Esophagus mucosa (tissue), 1 donor: ENCODE measurements around the gene PSMC4. TPM values are rescaled to one million over a fixed set of nuclear protein-coding genes. Genes with fewer than 3 reads are reported as not detected.

ENCODE experiments used
- ATAC-seq: fragments of 200-7000 bp; cut with Tn5 transposase; one replicate; pipeline ENCODE4 v1.9.1; 2020
- total RNA-seq: library from RNA; stranded (reverse); gene quantifications from one replicate; pipeline ENCODE4 v1.2.4, GENCODE V29; 2023
- donor health status: DM: yes; HTN: yes; CAD: no.

The PSMC4 gene
- total RNA-seq, 1 donor from 2014 or later, result 56.7 TPM

- ATAC-seq, result no peak
These were observed 23.4 kb downstream of the PSMC4 start for GRCh38 chr19:39994361-39994760.

- ATAC-seq, result no peak
These were observed 24.8 kb downstream of the PSMC4 start for GRCh38 chr19:39995794-39996193.

- peak; percentile 51 for ATAC-seq
These were observed 25.3 kb downstream of the PSMC4 start for GRCh38 chr19:39996218-39996810.

GRCh38 chr19:39996811-39997637, 26.1 kb downstream of the PSMC4 start, which contains the start of gene ZNF546:
Gene ZNF546, plus strand, starts transcription at chr19:39997060. Its CDS starts 1,267 bp downstream, at chr19:39998327.
- peak; percentile 96 for ATAC-seq

- no peak for ATAC-seq
These were observed 26.8 kb downstream of the PSMC4 start for GRCh38 chr19:39997638-39998216.

- no peak for ATAC-seq
These were observed 27.5 kb downstream of the PSMC4 start for GRCh38 chr19:39998501-39998900.

- ATAC-seq, result no peak
These were observed 34.8 kb downstream of the PSMC4 start for GRCh38 chr19:40005691-40006272.

GRCh38 chr19:40006273-40006691, 35.3 kb downstream of the PSMC4 start:
- ATAC-seq, result no peak

- no peak for ATAC-seq
These were observed 38.7 kb downstream of the PSMC4 start for GRCh38 chr19:40009674-40010073.

- no peak for ATAC-seq
These were observed 43.0 kb downstream of the PSMC4 start for GRCh38 chr19:40013991-40014390.

- ATAC-seq, result no peak
These were observed 53.0 kb downstream of the PSMC4 start for GRCh38 chr19:40023969-40024368.

GRCh38 chr19:40025938-40026596, 55.1 kb downstream of the PSMC4 start:
- ATAC-seq, result no peak

GRCh38 chr19:40026597-40026970, 55.6 kb downstream of the PSMC4 start:
- ATAC-seq, result no peak

Other genes starting within 250 kb of the PSMC4 start
- gene CLC, start 233.1 kb upstream of the PSMC4 start, total RNA-seq, result not detected
- gene LEUTX, start 192.3 kb upstream of the PSMC4 start, total RNA-seq, result not detected
- gene DYRK1B, start 137.0 kb upstream of the PSMC4 start, total RNA-seq, result 10.1 TPM
- 294 TPM for gene FBL, start 124.8 kb upstream of the PSMC4 start, total RNA-seq
- 25.7 TPM for gene FCGBP, start 36.5 kb upstream of the PSMC4 start, total RNA-seq
- gene ZNF546, start 25.9 kb downstream of the PSMC4 start, total RNA-seq, result 1.3 TPM
- gene ZNF780B, start 85.1 kb downstream of the PSMC4 start, total RNA-seq, result 8.2 TPM
- gene ZNF780A, start 119.8 kb downstream of the PSMC4 start, total RNA-seq, result 10.2 TPM
- 5.1 TPM for gene MAP3K10, start 220.3 kb downstream of the PSMC4 start, total RNA-seq
- gene TTC9B, start 247.2 kb downstream of the PSMC4 start, total RNA-seq, result not detected